Activated CD4-positive, CD25-positive, alpha-beta regulatory T cell treated with anti-CD3 and anti-CD28 coated beads, Interleukin-2, amount 50 U/mL, for 24 hours (primary cell): ENCODE data around the gene ARHGAP1.

ENCODE experiments used
- ATAC-seq, 2 donors: fragments of 150-1000 bp; cut with Tn5 transposase; one replicate each; pipeline ENCODE4 v1.10.0; 2021; ENCODE audit warnings: mild to moderate bottlenecking in 1 of 2, moderate library complexity in 1 of 2

Gene ARHGAP1

GRCh38 chr11:46639197-46639839 is 61.1 kb downstream of the ARHGAP1 start:
- ATAC-seq, result no peak

- ATAC-seq, result no peak
Observed at GRCh38 chr11:46637546-46637945, 62.9 kb downstream of the ARHGAP1 start.

GRCh38 chr11:46635557-46636139 is 64.8 kb downstream of the ARHGAP1 start:
- ATAC-seq, result no peak

- ATAC-seq, result no peak
Observed at GRCh38 chr11:46633291-46634217, 66.9 kb downstream of the ARHGAP1 start.

- no peak for ATAC-seq
Observed at GRCh38 chr11:46632502-46632901, 67.9 kb downstream of the ARHGAP1 start.

GRCh38 chr11:46631676-46632075 is 68.7 kb downstream of the ARHGAP1 start:
- ATAC-seq, result no peak

- ATAC-seq, result no peak
Observed at GRCh38 chr11:46630237-46630636, 70.2 kb downstream of the ARHGAP1 start.

GRCh38 chr11:46628961-46629360 is 71.5 kb downstream of the ARHGAP1 start:
- ATAC-seq, result no peak
